HG03280 (cell line): ENCODE data around the gene EPHA2.

Experiments used
- ATAC-seq: cut with Tn5 transposase; IDR thresholded peaks from one replicate; pipeline ENCODE4 v1.9.1; 2021; ENCODE audit warnings: mild to moderate bottlenecking, moderate library complexity; ENCODE audit not compliant: unreplicated experiment

The EPHA2 gene

DNA sequence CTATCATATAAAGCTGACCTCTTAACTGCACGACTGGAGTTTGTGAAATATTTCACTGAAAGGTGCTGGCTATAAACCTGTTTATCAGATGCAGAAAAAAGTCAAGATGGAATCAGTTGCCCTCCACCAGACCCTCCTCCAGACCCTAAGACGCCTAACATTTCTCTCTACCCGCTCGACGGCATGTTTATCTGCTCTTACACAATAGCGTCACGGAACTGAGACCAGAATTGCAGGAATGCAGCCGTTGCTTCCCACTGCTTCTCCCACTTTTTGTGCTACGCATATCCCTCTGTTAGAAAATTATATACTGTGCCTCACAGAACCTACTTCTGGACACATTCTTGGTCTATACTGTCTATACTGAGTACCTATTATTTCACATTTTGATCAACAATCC lies 54.2 kb downstream of the EPHA2 start:
- ATAC-seq: no peak

DNA sequence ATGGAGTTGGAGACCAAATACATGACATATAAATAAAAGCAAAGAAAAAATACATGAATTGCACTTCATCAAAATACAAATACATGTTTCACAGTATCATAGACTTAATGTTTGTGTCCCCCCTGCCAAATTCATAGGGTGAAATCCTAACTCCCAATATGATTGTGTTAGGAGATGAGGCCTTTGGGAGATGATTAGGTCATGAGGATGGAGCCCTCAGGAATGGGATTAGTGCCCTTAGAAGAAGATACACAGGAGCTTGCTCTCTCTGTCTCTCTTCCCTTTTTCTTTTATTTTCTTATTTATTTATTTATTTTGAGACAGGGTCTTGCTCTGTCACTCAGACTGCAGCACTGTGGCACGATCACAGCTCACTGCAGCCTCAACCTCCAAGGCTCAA lies 56.5 kb downstream of the EPHA2 start:
- ATAC-seq: no peak

- ATAC-seq: no peak
Observed at GRCh38 chr1:16095447-16095846, 60.4 kb downstream of the EPHA2 start.

GRCh38 chr1:16094453-16095158 lies 61.3 kb downstream of the EPHA2 start:
- no peak for ATAC-seq

DNA sequence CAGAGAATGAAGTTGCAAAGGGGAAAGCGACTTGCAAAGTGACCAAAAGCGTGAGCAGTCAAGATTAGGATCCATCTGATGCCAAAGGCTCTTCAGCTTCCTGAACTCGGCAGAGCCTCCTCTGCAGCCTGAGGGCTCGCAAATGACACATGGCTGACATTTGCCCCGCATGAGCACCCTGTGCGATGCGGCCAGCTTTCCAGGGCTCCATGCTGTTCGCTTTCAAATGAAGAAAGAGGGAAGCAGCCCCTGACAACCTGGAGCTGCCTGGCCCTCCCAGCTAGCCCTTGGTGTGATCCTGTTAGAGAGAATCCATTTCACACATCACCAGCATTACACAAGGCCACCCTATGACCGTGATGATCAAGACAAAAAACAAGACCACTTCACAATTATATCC lies 62.3 kb downstream of the EPHA2 start:
- no peak for ATAC-seq

- ATAC-seq: no peak
Observed at GRCh38 chr1:16092923-16093511, 62.9 kb downstream of the EPHA2 start.

DNA sequence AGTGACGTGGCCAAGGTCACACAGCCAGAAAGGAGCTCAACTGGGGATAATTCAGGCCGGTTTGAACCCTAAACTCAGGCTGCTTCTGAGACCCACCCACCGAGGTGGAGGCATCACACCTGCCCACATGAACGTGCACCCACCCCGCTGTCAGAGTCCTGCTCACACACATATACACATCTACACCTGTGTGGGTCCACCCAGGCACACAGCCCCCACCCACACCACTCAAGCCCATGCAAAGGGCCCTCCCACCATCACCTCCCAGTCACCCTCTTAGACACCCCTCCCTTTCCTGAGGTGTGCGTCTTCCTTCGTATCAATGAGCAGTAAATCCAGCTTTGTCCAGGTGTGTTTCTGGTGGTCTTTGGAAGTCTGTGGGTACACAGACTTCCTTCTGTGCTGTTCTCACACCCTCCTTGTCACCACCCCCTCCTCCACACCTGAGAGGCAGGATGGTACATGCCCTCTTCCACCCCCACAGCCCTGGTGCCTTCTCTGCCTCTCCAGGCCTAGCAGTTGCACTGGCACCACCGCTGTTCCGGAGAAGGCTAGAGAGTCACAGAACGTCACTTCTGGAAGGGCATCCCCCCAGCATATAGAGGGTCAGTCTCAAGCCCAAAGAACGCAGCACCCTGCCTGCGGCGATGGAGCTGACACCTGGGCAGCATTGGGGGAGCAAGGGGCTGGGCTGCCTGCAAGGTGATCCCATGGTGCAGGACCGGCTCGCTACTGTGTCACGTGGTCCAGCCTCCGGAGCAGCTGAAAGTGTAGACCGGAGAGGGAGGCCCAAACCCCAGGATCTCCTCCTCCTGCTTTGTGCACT lies 63.6 kb downstream of the EPHA2 start:
- no peak for ATAC-seq

DNA sequence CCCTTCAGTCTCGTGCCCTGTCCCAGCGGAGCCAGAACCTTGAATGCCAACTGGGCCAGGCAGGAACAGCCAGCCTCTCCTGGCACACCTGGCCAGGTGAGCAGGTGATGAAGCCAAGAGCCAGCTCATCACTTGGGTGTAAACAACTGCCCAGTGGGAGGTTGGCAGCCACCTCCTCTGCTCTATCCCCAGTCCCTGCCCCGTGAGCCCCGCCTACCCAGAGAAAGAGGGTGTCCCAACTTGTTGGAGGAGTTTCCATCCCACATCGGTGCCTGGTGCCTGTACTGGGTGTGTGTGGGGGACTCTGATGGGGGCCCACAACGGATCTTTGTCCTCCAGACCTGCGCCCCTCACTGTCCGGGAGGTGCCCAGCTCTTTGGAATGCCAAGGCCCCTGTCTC lies 64.6 kb downstream of the EPHA2 start:
- no peak for ATAC-seq

GRCh38 chr1:16090076-16090826 lies 65.6 kb downstream of the EPHA2 start:
- ATAC-seq: no peak

- ATAC-seq: no peak
Observed at GRCh38 chr1:16088996-16089395, 66.9 kb downstream of the EPHA2 start.

DNA sequence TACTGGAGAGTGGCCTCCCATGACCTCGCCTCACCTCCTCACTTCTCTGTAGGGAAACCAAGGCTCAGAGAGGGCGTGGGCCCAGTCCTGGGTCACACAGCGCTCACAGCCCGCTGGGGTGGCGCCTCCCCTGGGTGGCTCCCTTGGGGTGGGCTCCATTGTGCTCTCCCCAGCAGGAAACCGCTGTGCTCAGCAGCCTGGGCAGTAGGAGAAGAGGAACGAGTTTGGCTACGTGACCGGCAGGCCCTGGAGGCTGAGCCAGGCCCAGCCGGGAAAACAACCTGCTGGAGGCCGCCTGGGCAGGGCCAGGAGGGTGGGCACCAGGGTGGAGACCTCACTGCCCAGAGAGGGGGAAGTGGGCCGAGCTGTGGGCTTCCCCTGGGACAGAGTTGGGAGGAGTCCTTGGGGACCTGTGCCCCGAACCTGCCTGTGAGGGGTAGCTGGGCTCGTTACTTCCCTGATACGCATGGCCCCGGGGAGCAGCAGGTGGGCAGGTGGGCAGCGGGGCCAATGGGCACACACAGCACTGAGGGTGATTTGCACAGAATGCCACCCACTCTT lies 67.4 kb downstream of the EPHA2 start:
- ATAC-seq: no peak

DNA sequence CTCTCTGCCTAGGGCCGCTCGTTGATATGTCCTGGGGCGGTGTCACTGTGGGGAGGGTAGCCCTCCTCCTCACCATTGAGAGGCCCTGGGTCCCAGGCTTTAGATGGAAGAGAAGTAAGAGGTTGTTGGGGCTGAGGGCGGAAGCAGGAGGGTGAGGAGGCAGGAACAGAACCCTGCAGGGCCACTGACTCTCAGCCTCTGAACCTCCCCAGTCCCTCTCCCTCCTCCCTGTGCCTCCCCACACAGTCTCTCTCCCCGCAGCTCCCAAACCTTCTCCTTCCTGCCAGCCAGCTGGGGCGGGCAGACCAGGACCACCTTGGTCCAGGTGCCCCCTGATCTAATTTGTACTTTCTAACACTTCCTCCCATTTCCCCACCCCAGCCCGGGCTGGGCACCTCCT lies 68.1 kb downstream of the EPHA2 start:
- no peak for ATAC-seq

GRCh38 chr1:16085522-16085921 lies 70.3 kb downstream of the EPHA2 start:
- no peak for ATAC-seq

- no peak for ATAC-seq
Observed at GRCh38 chr1:16083486-16083885, 72.4 kb downstream of the EPHA2 start.

DNA sequence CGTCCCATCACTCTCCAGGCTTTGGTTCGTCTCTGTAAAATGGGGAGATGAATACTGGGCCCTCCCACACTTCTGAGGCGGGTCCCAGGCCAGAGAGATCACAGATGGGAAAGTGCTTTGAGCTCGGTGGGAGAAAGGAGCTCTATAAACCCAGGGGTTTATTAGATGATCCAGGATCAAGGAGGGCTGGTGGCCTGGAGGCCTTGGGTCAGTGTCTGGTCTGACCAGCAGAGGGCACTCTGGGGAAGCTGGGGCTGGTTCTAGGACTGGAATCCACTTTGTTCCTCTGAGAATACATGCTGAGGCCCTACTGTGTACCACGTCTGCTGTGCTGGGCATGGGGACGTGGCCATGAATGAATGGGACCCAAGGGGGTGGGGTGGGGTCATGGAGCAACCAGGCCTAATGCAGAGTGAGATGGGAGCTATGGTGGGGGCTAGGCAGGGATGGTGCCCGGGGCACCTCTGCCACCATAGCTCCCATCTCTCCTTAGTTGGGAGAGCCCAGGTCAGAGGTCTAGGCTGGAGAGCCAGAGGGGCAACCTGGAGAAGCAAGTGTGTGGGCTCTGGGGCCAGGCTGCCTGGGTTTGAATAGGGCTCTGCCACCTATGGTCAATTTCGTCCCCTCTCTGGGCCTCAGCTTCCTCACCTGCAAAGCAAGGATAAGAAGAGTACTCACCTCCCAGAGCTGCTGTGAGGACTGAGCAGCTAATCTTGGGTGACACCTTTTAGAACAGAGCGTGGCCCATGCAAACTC lies 73.4 kb downstream of the EPHA2 start:
- ATAC-seq: no peak

DNA sequence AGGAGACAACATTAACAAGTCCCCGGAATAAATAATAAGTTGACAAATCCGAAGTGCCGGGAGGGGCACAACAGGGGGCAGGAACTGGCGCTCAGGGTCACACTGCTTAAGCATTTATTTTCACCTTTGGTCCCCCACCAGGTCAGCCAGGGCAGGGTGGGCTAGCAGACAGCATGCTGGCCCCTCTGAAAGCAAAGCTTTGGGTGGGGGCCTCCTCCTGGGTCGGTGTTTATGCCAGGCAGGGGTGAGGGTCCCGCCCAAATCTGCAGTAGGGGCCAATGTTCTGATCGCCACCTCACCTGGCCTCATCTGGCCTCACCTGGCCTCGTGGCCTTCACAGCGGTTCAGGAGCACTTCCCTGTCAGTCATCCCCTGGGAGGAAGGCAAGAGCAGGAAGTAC lies 74.2 kb downstream of the EPHA2 start:
- ATAC-seq: no peak

GRCh38 chr1:16080422-16081150 lies 75.3 kb downstream of the EPHA2 start:
- ATAC-seq: no peak

- ATAC-seq: no peak
Observed at GRCh38 chr1:16078925-16079656, 76.8 kb downstream of the EPHA2 start.
